ENCODE data around the gene NRIP3.
"Not testable (repeated sequence)": the region's sequence is repeated elsewhere in the genome, so short reads cannot be mapped to it uniquely, and the experiment has no call there.

Gene NRIP3

GRCh38 chr11:8985462-8985861 is 18.3 kb downstream of the NRIP3 start:
- ChIA-PET POLR2A (ENCODE audit: low non-redundant PET) (no interaction called here), CTCF (no interaction called here)
- no peak overlapping the region for H3K27ac ChIP-seq
- no peak for TF ChIP-seq CTCF (conservative IDR thresholded peaks at IDR 0.05; ENCODE audit: low read depth)
- DNase-seq (ENCODE audit: low spot score): no peak

- POLR2A ChIA-PET (ENCODE audit: low non-redundant PET): no interaction called here
- no peak for DNase-seq (ENCODE audit: low spot score)
- CTCF ChIA-PET: no interaction called here
- H3K27ac ChIP-seq: no peak overlapping the region
- TF ChIP-seq CTCF (conservative IDR thresholded peaks at IDR 0.05; ENCODE audit: low read depth): no peak
These were observed 20.2 kb downstream of the NRIP3 start for GRCh38 chr11:8983552-8983951.

DNA sequence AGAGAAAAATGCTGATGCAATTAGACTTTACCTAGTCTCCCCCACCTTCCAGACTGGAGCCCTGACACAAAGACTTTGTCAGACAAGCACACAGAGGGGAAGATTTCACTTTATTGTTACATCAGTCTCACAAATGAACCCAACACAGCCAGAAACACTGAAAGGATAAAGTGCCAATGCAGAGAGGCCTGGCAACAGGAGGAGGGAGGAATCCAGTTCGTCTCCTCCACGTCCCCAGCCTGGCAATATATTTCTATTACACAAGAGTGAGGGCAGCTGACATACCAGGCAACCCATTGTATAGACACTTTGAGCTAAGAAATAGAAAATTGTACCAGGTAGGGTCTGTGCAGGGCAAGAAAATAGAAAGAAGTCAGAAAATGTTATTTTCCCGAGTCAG is 23.3 kb downstream of the NRIP3 start:
- H3K27ac ChIP-seq: no peak overlapping the region
- no peak for DNase-seq (ENCODE audit: low spot score)
- TF ChIP-seq CTCF (conservative IDR thresholded peaks at IDR 0.05; ENCODE audit: low read depth): no peak
- ChIA-PET POLR2A (ENCODE audit: low non-redundant PET) (no interaction called here), CTCF (interaction anchor here (1.0 kb wide), 1 partner anchor 35 kb away, joined by 4 read pairs; no protein-coding TSS in a partner anchor)

DNA sequence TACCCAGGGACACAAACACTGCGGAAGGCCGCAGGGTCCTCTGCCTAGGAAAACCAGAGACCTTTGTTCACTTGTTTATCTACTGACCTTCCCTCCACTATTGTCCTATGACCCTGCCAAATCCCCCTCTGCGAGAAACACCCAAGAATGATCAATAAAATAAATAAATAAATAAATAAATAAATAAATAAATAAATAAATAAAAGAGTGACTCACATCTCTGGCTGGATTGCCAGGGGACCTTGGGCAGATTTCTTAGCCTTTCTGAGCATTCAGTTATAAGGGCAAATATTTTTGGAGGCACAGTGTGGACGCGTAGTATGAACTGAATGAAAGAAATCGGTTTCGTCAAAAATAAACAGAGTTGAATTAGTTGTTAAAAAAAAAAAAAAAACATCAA is 24.4 kb downstream of the NRIP3 start:
- CTCF ChIA-PET; H3K27ac ChIP-seq; POLR2A ChIA-PET (ENCODE audit: low non-redundant PET); DNase-seq (ENCODE audit: low spot score): not testable (repeated sequence)

GRCh38 chr11:8973121-8973520 is 30.7 kb downstream of the NRIP3 start:
- TF ChIP-seq CTCF (conservative IDR thresholded peaks at IDR 0.05; ENCODE audit: low read depth): no peak
- DNase-seq (ENCODE audit: low spot score): no peak
- H3K27ac ChIP-seq: no peak overlapping the region
- ChIA-PET CTCF (no interaction called here), POLR2A (ENCODE audit: low non-redundant PET) (no interaction called here)

DNA sequence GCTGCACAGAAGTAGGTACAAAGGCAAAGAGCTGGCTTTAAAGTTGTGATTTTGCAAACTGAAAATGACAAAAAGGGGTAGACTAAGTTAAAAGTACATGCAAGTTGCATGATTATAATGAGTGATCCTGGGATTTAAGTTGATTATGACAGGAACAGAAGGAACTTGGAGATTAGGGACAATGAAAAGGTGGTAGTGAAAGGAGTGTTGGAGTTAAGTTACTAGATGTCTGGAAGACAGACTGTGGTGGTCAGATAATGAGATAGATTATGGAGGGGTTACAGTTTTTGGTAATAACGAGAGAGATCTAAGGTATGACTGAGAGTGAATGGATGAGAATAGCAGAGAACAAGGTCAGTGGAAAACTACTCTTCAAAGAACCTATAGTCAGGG is 31.9 kb downstream of the NRIP3 start:
- CTCF ChIA-PET: no interaction called here
- POLR2A ChIA-PET (ENCODE audit: low non-redundant PET): no interaction called here
- no peak for TF ChIP-seq CTCF (conservative IDR thresholded peaks at IDR 0.05; ENCODE audit: low read depth)
- DNase-seq (ENCODE audit: low spot score): no peak
- H3K27ac ChIP-seq: no peak overlapping the region

DNA sequence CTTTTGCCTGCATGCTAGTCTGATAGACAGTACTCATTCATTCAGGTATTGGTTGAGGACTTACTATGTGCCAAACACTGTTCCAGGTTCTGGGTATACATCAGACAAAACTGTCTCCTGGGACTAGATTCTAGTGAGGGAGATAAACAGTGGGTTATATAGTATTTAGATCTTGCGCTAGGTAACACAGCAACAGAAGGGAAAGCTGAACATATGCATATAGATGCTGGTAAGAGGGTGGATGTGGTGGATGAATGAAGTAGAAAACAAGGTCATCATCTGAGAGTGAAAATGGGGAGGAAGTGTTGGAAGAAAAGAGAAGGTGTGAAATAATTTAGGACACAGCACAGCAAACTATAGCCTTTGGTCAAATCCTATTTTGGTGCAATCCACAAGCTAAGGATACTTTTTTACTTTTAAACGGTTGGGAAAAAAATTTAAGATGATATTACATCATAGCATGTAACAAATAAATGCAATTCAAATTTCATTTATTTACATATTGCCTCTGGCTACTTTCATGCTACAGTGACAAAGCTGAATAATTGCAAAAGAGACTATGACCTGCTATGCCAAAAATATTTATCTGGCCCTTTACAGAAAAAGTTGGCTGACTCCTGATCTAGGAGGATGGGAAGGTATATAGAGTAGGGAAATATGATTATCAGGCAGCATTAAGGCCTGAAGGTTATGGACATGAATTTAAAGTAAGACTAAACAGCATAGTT is 32.4 kb downstream of the NRIP3 start:
- no peak overlapping the region for H3K27ac ChIP-seq
- DNase-seq (ENCODE audit: low spot score): no peak
- TF ChIP-seq CTCF (conservative IDR thresholded peaks at IDR 0.05; ENCODE audit: low read depth): no peak
- ChIA-PET CTCF (no interaction called here), POLR2A (ENCODE audit: low non-redundant PET) (no interaction called here)

All from RWPE1 (cell line).